GM19397 (cell line): ENCODE results near the gene BMP2K.

ENCODE experiments used
- ATAC-seq: cut with Tn5 transposase; IDR thresholded peaks from one replicate; pipeline ENCODE4 v1.9.1; 2021; ENCODE audit warnings: mild to moderate bottlenecking, moderate library complexity; ENCODE audit not compliant: unreplicated experiment

The BMP2K gene

DNA sequence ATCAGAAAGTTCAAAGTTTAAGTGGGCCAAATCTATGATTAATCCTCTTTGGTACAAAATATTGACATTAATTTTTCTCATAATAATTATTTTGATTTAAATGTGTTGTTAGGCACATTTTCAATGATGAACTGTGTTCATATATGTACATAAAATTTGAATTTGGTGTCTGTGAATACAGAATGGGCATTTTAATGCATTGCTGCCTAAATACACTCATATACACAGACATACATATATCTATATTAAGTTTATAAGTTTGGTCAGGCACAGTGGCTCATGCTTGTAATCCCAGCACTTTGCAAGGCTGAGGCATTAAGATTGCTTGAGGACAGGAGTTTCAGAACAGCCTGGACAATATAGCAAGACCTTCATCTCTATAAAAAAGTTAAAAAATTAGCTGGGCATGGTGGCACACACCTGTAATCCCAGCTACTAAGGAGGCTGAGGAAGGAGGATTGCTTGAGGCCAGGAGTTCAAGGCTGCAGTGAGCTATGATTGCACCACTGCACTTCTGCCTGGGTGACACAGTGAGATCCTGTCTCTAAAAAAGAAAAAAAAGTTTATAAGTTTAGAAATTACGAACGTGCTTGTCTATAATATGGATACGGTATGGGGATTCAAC, 12.3 kb upstream of the BMP2K start:
- no peak for ATAC-seq

GRCh38 chr4:78764498-78764961, 11.6 kb upstream of the BMP2K start:
- no peak for ATAC-seq

- ATAC-seq: no peak
Observed at GRCh38 chr4:78765432-78766006, 10.6 kb upstream of the BMP2K start.

DNA sequence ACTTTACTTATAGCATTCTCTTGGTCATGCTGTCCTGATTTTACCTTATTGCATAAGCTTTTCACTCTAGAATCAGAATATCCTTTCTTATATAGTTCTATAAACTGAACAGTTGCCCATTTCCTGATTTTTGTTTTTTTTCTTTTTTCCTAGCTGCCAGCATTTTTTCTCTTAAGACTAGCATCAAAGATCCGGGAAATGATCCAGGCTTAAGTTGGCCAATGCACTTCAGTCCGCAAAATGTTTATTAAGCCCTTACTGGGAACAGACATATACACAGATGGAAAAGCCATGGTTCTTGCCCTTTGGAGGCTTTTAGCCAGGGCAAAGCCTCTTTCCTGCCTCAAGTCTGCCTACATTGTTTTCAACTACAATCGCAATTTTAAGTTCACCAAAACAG, 10.1 kb upstream of the BMP2K start:
- ATAC-seq: no peak

DNA sequence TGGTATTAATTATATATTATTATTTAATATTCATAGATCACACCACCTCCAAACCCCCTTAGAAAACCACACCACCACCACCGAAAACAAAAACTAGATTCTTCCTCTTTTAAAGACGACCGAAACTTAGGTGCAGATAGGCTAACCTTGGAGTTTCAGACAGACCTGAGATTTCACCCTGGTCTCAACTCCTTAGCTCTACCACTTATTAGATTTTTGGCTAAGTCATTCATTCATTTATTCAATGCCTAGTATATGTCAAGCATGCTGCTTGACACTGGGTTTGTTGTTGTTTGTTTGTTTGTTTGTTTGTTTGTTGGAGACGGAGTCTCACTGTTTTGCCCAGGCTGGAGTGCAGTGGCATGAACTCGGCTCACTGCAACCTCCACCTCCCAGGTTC, 9.5 kb upstream of the BMP2K start:
- ATAC-seq: peak; percentile 88

DNA sequence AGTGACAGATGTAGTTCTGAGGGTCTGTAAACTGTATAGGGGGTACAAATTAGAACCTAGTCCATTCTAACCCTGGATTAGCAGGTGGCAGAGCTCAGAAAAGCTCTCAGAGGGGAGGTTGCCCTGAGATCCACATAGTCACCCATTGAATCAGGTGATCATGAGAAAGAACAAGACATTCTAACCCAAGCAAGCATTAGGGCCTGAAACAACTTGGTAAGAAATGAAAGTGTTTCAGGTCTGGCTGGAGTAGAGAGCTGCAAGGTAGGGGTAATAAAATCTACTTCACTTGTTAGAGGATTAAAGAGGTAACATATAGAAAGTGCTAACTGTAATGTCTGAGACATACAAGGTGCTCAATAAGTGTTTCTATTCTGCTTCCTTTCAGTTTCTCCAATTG, 8.8 kb upstream of the BMP2K start:
- peak; percentile 55 for ATAC-seq

- no peak for ATAC-seq
Observed at GRCh38 chr4:78768452-78769180, 7.5 kb upstream of the BMP2K start.

GRCh38 chr4:78770091-78770642, 6.0 kb upstream of the BMP2K start:
- ATAC-seq: no peak

DNA sequence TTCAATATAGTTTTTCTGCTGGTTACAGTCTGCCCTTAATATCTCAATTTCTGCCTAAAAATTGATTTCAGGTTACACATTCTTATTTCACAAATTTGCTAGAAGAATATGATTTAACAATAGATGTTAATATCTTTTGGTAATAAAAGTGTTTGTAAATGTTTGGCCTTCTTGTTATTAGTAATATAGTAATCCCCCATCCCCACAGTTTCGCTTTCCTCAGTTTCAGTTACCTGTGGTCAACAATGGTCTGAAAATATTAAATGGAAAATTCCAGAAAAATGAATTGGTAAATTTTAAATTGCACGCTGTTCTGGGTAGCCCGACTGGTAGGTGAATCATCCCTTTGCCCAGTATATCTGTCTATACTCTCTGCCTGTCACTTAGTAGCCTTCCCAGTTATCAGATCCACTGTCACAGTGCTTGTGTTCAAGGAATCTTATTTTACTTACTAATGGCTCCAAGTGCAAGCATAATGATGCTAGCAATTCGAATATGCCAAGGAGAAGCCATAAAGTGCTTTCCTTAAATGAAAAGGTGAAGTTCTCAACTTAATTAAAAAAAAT, 3.5 kb upstream of the BMP2K start:
- ATAC-seq: no peak

DNA sequence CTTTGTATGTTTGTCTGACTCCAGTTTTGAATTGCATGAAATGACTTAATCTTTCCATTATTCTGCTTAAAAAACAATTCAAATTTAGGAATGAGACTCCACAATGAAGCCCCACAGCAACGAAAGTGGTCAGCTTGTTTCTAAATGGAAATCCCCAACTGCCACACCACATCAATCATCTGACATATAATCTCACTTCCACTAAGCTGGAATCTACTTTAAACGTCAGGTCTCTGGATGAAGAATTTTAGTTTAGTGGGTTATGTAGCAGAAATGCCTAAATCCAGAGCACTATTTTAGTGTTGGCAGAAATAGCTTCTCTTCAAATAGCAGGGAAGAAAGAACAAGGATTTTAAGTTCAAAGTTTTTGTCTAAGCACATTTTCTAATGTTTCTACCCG, 1.7 kb upstream of the BMP2K start:
- no peak for ATAC-seq

GRCh38 chr4:78775303-78776078, 659 bp upstream of the BMP2K start:
- ATAC-seq: peak; percentile 60

- ATAC-seq: peak; percentile 25
Observed at GRCh38 chr4:78776729-78777575, 802 bp downstream of the BMP2K start.

GRCh38 chr4:78777576-78777940, 1.4 kb downstream of the BMP2K start:
- no peak for ATAC-seq

- no peak for ATAC-seq
Observed at GRCh38 chr4:78778530-78778929, 2.4 kb downstream of the BMP2K start.

DNA sequence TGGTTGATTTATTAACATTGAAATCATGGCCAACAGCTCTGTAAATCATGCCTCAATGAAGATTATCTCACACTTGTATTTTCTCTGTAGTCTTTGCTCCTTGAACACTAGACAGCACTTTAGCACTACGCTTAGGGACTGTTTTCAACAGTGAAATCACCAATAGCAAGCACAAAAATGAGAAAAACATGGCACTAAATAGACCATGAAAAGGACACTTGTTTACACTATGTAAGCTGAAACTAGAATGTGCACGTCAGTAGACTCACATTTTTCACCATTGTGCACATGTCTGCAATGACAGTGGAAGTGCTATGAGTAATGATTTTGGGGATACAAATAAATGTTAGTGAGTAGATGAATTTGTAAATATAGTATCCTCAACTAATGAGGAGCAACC, 3.1 kb downstream of the BMP2K start:
- no peak for ATAC-seq

GRCh38 chr4:78780093-78780492, 3.9 kb downstream of the BMP2K start:
- ATAC-seq: no peak

- ATAC-seq: no peak
Observed at GRCh38 chr4:78781139-78781538, 5.0 kb downstream of the BMP2K start.

DNA sequence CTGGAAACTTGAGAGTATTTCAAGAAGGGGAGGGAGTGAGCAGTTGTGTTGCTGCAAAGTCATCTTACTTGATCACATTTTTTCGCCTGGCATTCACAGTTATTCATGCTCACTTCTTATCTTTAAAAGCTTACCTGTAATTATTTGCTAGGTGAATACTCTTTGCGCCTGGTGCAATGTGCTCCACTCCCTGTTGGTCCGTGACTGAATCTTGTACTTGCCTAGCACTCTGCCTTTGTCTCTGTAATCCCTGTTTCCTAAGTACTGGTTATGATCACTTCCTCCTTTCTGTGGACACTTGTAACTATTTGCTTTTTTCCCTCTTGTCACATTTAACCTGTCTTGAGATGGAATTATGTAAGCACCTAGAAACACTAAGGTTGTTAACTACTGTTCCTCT, 5.8 kb downstream of the BMP2K start:
- ATAC-seq: no peak

DNA sequence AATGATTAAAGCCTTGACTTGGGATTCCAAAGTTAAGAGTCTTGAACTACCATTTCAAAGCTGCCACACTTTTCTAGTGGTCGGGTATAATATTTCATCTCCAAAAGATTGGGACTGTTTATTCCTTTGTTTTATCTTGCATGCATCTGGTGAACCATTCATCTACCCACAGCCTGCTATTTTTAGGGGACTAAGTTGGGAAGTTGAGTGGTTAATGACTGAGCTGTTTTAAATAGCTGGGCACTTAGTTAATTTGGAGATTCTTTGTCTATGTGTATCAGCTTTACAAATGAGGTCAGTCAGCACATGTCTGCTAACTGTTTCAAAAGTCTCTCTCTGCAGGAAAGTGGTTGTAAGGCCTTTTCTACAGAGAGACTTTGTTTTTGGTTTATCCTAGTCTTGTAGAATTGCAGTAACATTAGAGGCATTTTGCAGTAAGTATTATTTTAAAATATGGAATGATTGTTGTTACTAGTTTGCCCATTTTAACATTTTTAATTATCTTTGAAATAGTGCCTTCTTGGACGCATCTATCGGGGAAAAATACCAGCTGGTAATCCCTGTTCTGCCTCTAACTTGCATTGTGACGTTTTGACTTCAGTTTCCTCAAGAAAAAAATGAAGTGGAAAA, 8.2 kb downstream of the BMP2K start:
- ATAC-seq: no peak
